D721Med (cell line): Measurements from ENCODE around the gene MUC5B.
"Not testable (repeated sequence)": the region's sequence is repeated elsewhere in the genome, so short reads cannot be mapped to it uniquely, and the experiment has no call there.

Experiments
- DNase-seq: peaks from one replicate; pipeline ENCODE4 v3.0.0; 2011; ENCODE audit warnings: low spot score; ENCODE audit not compliant: insufficient read length
- FAIRE-seq: peaks from 2 replicates; lab custom pipeline; 2011; peaks lifted over from hg19 to GRCh38; lab: Jason Lieb, UNC
- CTCF ChIP-seq: IDR thresholded peaks from 2 replicates; pipeline ENCODE4 v1.5.1; 2012; ENCODE audit warnings: mild to moderate bottlenecking, control low read depth; ENCODE audit not compliant: insufficient read depth; ENCODE audit errors: missing control alignments

The MUC5B gene

GRCh38 chr11:1238767-1239595 is 16.1 kb downstream of the MUC5B start:
- TF ChIP-seq CTCF, result no peak
- DNase-seq (no peak), FAIRE-seq (no peak)

GRCh38 chr11:1239596-1240205 is 16.8 kb downstream of the MUC5B start:
- FAIRE-seq (no peak), DNase-seq (no peak)
- no peak for TF ChIP-seq CTCF

DNA sequence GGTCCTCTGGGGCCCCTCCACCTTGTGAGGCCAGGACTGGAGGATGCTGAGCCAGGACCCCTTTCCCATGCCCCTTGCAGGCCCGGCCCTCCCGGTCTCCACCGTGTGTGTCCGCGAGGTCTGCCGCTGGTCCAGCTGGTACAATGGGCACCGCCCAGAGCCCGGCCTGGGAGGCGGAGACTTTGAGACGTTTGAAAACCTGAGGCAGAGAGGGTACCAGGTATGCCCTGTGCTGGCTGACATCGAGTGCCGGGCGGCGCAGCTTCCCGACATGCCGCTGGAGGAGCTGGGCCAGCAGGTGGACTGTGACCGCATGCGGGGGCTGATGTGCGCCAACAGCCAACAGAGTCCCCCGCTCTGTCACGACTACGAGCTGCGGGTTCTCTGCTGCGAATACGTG is 17.9 kb downstream of the MUC5B start:
- DNase-seq (no peak), FAIRE-seq (no peak)
- TF ChIP-seq CTCF, result no peak

DNA sequence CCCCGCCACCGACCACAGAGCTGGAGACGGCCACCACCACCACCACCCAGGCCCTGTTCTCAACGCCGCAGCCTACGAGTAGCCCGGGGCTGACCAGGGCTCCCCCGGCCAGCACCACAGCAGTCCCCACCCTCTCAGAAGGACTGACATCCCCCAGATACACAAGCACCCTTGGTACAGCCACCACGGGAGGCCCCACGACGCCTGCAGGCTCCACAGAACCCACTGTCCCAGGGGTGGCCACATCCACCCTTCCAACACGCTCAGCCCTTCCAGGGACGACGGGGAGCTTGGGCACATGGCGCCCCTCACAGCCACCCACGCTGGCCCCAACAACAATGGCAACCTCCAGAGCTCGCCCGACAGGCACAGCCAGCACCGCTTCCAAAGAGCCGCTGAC is 18.8 kb downstream of the MUC5B start:
- FAIRE-seq (no peak), DNase-seq (no peak)
- no peak for TF ChIP-seq CTCF

GRCh38 chr11:1242289-1242688 is 19.4 kb downstream of the MUC5B start:
- FAIRE-seq (no peak), DNase-seq (no peak)
- no peak for TF ChIP-seq CTCF

GRCh38 chr11:1242751-1243150 is 19.9 kb downstream of the MUC5B start:
- not testable (repeated sequence) for FAIRE-seq, DNase-seq

DNA sequence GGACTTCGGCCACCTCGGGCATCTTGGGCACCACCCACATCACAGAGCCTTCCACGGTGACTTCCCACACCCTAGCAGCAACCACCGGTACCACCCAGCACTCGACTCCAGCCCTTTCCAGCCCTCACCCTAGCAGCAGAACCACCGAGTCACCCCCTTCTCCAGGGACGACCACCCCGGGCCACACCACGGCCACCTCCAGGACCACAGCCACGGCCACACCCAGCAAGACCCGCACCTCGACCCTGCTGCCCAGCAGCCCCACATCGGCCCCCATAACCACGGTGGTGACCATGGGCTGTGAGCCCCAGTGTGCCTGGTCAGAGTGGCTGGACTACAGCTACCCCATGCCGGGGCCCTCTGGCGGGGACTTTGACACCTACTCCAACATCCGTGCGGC is 20.7 kb downstream of the MUC5B start:
- not testable (repeated sequence) for DNase-seq, FAIRE-seq

DNA sequence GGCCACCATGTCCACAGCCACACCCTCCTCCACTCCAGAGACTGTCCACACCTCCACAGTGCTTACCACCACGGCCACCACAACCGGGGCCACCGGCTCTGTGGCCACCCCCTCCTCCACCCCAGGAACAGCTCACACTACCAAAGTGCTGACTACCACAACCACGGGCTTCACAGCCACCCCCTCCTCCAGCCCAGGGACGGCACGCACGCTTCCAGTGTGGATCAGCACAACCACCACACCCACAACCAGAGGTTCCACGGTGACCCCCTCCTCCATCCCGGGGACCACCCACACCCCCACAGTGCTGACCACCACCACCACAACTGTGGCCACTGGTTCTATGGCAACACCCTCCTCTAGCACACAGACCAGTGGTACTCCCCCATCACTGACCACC is 21.7 kb downstream of the MUC5B start:
- not testable (repeated sequence) for FAIRE-seq, DNase-seq

GRCh38 chr11:1245717-1246116 is 22.9 kb downstream of the MUC5B start:
- not testable (repeated sequence) for FAIRE-seq, DNase-seq

GRCh38 chr11:1246301-1246700 is 23.4 kb downstream of the MUC5B start:
- FAIRE-seq, DNase-seq: not testable (repeated sequence)

- not testable (repeated sequence) for FAIRE-seq
Observed at GRCh38 chr11:1247026-1247425, 24.2 kb downstream of the MUC5B start.

DNA sequence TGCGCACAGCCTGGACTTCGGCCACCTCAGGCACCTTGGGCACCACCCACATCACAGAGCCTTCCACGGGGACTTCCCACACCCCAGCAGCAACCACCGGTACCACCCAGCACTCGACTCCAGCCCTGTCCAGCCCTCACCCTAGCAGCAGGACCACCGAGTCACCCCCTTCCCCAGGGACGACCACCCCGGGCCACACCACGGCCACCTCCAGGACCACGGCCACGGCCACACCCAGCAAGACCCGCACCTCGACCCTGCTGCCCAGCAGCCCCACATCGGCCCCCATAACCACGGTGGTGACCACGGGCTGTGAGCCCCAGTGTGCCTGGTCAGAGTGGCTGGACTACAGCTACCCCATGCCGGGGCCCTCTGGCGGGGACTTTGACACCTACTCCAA is 26.1 kb downstream of the MUC5B start:
- DNase-seq, FAIRE-seq: not testable (repeated sequence)

More at GRCh38 chr11:1247026-1247425, 24.2 kb downstream of the MUC5B start:
- not testable (repeated sequence) for DNase-seq

- not testable (repeated sequence) for DNase-seq, FAIRE-seq
Observed at GRCh38 chr11:1250411-1250810, 27.5 kb downstream of the MUC5B start.
